Umbilical cord (tissue), 2 donors: Measurements from ENCODE around the gene RBMS3. TPM values are rescaled to one million over a fixed set of nuclear protein-coding genes. Genes with fewer than 3 reads are reported as not detected.
A peak's percentile ranks its signal among the peaks of the same experiment; 100 is the strongest.
"Not testable (repeated sequence)": the region's sequence is repeated elsewhere in the genome, so short reads cannot be mapped to it uniquely, and the experiment has no call there.

Experiments
- DNase-seq: peaks from one replicate; pipeline ENCODE4 v3.0.0-alpha.2; 2015; ENCODE audit warnings: low spot score
- total RNA-seq: library from RNA; depleted of rRNA; stranded (reverse); fragments of >200 nt; gene quantifications from one replicate; pipeline ENCODE4 v1.2.3, GENCODE V29; 2014; ENCODE audit warnings: low replicate concordance; ENCODE audit not compliant: insufficient read depth

The RBMS3 gene
- total RNA-seq, 1 donor from 2014 or later, result 195 TPM

DNA sequence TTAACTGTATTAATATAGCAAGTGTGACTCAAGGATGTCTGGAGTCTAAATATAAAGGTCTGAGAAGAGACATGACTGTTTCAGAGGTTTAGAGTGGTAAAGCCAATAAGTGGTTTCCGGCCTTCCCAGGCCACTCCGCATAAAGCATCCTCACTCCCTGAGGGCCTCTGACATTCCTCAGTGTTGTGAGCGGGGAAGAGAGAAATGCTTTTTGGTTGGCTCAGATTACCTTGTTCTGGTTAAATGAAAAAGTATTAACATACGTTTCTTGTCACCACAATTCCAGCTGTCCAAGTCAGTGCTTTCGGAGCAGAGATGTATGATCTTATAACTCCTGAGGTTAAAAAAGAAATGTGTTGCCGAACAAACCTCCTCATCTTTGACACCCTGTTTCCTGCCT lies 103.8 kb downstream of the RBMS3 start:
- DNase-seq, result peak; percentile 76

DNA sequence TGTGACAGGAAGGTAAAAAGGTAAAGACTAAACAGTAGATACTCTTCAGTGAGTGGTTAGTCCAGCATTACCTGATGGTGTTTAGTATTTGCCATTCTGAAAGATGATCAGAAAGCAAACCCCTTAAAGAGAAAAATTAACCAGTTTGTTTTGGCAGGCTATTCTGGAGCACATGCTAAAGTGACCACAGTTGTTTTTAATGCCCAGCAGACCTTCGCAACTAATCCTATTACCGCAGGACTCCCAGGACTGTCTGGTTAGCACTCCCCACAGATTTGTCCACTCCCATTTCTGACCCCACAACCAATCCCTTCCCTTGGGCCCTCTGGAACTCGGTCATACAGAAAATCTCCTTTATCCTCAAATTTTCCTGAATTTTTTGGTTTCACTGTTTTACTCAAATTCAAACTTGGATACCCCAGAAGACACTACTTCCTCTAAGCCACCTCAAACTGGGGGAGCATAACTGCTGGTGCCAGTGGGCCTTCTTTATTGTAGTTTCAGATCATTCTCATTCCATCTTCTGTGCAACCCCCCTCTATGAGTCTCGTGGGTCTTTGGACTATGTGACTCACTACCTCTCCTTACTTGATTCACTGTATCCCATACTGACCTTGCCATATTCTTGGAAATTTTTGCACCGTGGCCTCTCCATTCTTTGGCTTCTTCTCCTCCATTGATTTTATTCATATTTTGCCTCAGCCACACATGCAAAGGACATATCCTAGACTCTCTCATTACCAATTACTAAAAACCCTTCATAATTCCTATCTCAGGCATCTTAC lies 104.4 kb downstream of the RBMS3 start:
- DNase-seq, result no peak

DNA sequence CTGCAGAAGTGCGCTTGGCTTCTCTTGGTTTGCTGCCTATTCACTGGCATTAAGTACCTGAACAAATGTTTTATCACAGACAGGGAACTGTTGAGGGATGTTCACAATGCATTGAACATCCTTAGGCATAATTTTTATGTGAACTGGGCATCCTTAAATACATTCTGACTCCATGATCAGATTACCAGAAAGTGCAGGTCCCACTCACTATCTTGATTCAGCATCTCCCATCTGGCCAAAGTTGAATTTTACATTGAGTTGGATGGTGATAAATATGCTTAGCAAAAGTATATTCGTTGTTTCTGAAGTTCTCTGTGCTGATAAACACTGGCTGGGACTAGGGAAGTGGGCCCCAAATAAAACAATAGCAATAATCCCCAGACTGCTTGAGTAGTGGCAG lies 108.5 kb downstream of the RBMS3 start:
- DNase-seq, result no peak

DNA sequence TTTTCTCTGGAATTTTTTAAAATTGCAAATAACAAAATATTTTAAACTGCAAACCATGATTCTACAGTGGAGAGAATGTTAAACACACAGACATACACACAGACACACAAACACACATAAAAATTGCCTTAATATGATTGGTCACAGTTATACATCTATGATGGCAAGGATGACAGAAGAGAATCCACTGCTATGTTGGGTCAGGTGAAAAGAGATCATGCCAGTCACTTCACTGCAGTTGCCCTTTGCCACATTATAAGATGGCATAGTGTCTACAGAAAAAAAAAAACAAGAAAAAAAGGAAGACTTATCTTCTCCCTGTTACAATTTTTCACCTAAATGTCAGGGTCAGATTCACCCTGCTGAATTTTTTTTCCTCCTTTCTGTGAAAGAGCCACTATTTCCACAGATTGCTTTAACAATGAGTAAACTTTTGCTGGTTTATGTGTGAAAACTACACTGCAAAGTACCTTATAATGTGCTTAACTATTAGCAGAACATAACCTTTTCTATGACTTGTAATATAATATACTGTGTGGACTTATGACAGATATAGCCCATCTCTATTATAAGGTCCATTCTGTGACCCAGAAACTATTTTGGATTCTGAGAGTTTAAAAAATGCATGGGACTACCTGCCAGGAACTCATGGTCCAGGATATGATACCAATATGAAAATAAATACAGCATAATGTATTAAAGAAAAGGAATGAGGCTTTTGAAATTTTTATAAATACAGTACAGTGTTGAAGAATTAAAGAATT lies 111.9 kb downstream of the RBMS3 start:
- DNase-seq, result no peak

DNA sequence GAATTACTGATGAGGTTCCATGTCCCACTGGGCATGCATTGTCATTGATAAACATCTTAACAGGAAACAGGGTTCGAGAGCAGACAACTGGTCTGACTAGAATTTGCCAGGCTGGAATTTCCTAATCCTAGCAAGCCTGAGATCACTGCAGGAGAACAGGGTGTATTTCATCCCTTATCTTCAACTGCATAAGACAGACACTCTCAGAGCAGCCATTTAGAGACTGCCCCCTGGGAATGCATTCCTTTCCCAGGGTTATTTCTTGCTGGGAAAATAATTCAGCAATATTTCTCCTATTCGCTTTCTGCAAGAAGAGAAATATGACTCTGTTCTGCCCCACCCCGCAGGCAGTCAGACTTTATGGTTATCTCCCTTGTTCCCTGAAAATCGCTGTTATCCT lies 113.1 kb downstream of the RBMS3 start:
- DNase-seq, result not testable (repeated sequence)

DNA sequence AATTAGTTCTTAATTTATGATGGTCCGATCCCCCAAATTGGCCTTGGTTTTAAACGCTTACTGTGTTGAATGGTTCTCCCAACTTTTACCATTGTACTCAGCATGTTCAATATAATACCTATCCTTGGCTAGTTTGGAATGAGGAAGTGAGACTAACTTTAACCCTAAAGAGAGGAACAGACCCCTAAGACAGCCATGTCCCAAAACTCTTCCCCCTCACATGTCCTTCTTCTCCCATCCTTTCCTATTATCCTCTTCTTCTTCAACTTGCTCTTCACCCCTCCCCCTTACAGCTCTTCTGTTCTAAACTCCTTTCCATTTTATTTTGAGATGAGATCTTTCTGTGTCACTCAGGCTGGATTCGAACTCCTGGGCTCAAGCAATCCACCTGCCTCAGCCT lies 116.5 kb downstream of the RBMS3 start:
- no peak for DNase-seq

DNA sequence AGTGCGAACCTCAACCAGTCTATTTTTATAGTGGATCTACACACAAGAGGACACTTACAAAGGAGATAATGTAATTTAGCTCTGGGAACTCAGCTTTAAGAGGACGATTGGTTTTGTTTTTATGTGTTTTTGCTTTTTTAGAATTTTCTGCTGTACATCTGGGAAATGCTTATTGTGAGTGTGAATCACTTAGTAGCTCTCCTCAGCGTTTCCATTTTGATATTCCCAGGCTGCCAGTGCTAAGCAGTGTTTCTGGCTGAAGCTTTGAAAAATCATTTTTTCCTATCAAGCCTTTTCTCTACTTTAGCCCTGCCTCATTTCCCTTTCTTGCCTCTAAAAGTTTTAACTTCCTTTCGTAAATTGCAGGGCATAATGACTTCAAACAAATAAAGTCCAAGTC lies 117.9 kb downstream of the RBMS3 start:
- no peak for DNase-seq

DNA sequence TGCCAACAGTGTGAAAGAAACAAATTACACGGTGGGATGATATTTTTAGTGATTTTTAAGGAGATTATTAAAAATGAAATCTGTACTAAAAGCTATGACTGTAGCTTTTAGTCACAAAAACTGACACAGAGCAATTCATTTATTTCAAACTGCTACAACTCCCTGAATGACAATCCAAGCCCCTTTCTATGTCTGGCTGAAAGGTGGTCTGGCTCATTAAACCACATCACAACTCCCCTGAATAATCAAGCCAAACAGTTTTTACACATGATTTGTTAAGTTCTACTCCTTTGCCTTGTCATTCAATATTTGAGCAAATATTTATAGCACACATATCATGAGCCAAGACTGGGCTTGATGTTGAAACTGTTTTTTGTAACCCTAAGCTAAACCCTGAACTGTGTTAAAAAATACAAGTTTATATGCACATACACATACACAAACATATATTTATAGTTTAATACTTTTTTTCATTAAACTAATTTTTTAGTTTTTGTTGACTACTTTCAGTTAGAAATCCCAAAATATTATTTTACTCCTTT lies 125.5 kb downstream of the RBMS3 start:
- no peak for DNase-seq

DNA sequence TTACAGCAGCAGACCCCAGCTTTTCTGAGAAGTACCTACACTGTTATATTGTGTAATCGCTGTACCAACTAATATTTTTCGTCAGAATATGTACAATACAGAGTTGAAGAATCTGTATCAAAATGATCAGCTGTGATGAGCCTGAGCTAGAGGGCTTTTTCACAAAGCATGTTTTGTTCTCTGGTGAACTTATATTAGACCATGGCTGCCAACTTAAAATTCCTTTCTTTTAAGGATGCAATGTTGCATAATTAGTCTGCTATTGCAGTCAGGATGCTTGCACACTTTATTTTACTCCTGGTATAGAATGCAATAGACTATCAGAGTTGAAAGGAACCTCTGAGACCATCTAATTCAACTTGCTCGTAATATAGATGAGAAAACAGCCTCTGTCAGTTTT lies 127.8 kb downstream of the RBMS3 start:
- DNase-seq, result no peak

DNA sequence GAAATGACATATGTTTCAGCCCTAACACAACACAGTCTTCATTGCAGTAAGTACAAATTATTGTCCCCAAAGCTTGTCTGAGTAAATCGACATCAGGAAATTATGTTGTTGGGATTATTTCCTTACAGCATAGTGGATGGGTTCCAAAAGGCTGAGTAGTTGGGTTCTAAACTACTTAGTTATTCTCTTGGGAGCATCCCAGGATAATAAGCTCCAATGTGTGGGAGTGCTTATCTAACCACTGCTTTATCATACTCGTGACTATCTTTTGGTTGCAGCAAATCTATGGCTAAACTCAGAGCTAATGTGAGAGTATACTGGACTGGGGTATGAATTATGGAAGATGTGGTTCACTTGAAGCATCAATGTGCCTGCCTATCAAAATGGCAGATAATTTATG lies 128.5 kb downstream of the RBMS3 start:
- DNase-seq, result no peak

DNA sequence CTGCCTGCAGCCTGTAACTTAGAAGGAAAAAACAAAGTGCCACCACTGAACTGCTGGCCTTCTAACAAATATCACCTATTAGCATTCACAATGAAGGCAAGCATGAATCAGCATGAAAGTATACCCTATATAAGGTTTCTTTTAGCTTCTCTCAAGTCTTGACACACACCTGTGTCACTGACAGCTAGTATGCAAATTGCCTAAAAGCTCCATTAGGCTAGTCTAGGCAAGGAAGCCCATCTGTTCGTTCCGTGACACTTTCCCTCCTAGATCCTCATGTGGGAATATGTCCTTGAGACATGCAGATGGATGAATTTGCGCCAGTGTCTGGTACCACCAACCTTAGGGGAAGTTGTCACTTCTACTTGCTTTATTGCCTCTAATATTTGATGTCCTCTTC lies 129.3 kb downstream of the RBMS3 start:
- no peak for DNase-seq

DNA sequence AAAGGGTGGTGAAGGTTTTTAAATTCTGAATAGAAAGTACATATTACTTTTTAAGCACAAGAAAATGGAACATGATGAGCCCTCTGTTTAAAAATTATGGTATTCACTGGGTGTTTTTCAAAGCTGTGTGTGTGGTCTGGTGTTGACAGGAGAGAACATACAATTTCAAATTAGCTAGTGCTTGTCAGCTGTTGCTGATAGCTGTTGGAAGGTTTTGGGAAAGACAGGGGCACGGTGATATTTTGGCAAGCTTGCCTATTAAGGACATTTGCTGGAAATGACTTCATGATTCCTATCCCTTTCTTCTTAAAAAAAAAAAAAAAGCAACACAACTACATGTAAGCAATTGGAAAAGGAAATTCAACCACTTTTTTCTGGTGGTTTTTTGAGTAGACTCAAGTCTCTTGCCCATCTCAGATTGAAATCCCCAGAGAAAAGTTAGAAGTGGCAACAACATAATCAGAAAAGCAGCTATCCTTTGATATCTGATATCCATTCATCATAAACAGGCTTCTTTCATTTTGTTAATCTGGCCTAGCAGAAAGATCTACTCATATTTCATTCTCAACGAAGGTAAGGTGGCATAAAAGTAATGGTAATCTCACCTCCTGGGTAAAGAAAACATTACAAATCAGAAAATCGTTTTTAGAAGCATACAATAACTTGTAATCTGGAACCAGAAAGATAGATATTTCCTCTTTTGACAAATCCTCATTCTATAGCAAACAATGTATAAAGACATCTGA lies 130.0 kb downstream of the RBMS3 start:
- DNase-seq, result no peak

DNA sequence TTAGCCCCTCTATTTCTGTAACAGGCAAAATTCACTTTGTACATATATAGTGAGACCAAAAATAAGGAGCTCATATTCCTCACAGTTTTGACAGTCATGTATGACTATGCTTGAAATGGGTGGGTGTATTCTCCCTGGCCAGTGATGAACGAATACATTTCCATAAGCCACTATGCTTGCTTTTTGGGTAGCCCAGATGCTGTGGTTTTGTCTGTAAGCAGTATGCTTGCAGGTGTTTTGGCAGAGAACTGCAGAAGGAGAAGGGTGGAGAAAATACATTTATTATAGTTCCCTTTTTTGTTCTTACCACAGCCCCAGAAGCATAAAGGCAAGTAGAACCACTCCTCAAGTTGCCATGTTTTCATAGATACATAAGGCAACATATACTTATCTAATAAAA lies 131.2 kb downstream of the RBMS3 start:
- DNase-seq, result no peak

DNA sequence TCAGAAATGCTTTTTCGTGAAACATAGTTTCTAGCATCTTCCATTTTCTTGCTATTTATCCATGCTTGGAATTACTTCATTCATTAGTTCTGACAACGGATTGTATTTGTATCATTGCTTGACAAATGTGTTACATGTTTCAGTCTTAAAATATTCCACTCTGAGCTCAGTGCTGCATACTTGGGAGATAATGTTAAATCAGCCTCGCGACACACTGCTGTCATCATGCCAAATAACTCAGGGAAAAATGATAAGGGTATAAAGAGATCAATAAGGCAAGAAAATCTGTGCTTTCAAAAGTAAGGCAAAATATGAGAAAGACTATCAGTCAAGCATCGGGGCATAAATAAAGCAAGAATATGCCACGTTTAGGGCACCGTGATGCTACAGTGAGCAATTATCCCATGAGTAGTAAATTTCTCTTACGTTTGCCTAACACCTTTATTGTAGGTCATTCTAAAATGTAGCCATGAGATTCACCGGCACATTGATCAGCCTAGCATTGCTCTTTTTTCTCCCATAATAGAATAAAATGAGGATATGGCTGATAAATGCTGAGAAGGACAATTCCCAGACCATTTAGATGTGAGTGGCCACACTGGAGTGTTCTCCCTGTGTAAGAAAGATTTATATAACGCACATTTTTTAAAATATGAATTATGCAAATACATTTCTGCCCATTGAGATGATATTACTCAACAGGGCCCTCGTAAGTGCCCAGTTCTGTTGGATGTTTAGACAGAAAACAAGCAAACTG lies 133.8 kb downstream of the RBMS3 start:
- DNase-seq, result peak; percentile 21

DNA sequence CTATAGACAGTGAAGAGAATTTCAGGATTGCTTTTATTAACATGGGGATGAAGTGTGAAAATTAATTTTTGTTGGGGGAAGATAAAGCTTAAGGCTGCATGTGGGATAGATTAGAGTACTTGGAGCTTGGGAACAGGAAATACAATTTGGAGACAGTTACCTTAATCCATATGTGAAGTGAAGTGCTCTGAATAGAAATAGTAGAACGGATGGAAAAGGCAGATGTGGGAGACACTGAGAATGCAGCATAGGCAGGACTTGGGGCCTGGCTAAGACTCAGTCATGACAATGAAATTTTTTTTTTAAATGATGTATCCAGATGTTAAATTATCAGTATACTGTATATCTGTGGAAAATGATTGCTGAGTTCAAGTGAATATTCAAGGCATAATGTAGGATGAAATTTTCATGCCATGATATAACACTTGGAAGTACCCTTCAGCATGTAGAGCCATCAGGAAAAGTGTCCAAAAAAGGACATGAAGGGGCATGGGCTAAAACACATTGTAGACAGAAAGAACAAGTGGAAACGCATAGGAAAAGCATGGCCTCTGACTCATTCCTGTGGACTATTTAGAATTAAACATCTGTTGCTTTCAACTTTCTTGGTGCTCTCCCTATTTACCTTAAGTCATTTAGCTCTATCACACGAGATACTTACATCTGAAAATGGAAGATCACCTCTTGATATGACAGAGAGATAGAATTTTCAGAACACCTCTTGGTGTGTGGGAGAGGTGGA lies 134.8 kb downstream of the RBMS3 start:
- DNase-seq, result no peak

DNA sequence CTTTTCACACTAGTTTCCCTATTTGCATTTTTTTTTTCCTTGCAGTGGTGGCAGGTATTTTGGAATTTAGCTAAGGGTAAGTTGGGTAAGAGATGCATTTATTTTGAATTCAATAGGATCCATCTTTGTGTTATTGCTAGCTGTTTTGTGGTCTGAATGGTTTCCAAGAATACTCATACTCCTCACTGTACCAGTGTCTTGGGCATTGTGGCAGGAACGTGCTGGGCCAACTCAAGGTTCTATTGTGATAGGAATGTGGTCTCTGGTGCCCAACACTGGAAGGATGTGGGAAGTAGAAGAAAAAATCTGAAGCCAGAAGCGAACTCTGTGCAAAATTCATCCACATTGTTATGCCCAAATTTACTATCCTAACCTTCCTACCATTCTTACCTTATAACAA lies 135.6 kb downstream of the RBMS3 start:
- DNase-seq, result no peak

DNA sequence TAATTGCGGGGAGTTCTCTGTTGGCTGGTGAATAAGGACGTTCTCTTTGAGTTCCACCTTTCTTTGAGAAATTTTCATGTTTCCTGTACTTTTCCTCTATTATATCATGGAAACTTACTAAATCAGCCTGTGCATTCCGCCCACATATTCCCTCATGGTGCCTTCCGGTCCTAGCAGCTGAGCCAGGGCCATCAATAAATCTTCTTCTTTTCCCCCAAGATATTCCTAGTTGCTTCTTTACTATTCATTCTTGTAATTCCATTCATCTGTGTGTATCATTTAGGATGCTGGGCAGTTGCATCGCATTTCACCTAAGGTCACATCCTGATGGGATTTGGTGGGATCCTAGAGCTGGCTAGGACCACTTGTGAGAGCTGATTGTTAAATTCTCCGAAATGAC lies 139.2 kb downstream of the RBMS3 start:
- DNase-seq, result no peak

DNA sequence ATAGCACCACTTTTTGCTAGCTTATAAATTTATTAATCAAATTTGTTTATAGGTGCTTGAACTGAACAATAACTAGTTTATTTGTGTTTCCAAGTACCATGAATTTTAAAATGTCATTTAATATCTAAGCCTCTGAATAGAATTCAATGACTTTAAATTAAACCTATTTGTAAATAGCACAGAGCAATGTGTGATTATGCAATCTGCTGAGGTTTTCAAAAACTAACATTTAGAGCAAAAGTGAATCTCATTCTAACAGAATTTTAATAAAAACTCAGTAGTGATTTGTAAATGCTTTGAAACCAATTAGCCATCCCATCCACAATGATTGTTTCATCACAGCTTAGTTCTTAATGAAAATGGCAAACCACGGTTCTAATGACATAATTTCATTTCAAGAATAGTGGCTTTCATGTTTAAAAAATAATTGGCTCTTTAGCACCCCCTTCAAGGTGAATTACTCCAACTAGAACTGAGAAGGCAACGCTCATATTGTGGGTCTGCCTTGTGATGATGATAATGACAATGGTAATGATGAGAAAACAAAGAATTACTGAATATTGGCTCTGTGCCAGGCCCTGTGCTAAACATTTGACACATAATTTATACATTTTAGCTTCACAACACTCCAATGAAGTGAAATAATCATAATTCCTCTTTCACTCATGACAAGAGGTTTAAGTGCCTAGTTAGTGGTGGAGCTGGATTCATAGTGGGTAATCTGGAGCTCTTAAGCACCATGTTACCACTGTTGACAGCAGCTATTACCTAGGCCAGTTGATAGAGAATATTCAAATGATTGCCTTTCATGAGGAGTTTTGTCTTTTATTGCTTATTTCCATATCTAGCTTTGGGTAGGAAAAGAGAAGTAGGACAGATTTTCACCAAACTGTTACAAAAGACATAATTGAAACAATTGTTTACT lies 145.7 kb downstream of the RBMS3 start:
- DNase-seq, result no peak

DNA sequence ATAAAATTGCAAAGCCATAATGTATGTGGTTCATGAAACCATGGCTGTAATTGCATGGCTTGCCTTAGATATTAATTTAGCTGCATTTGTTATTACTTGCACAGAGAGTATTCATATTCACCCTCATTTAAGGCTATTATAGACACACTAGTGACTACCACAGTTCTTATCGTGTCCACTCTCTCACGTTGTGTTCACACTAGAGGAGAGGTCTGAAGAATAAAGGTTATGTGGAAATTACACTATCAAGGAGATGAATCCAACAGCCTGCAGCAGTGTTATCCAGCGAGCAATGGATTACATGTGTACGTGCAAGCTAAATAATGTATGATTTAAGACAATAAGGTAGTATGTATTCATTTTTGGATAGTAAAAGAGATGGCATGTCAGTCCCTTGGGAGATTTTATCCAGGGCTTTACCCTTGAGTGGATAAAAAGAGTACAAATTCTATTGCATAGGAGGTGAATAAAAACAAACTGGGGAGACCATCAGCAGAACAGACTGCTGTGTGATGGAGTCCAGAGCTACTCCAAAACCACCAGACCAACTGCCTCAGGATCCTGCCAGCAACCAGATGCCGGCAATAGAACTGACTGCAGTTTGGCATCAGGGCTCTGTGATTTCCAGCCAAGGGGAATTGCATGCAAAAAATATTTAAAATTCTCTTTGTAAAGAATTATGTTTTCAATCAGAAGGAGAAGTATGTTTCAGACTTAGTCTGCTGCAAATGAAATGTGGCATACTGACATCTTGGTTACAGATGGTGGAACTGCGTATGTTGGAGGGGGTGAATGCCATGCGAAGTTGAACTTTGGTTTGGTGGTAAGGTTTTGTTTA lies 146.6 kb downstream of the RBMS3 start:
- DNase-seq, result peak; percentile 86
